ENCODE results near the gene PRELP. TPM values are rescaled to one million over a fixed set of nuclear protein-coding genes. Genes with fewer than 3 reads are reported as not detected.

The PRELP gene
- total RNA-seq, 1 experiment from 2014 or later, result not detected

DNA sequence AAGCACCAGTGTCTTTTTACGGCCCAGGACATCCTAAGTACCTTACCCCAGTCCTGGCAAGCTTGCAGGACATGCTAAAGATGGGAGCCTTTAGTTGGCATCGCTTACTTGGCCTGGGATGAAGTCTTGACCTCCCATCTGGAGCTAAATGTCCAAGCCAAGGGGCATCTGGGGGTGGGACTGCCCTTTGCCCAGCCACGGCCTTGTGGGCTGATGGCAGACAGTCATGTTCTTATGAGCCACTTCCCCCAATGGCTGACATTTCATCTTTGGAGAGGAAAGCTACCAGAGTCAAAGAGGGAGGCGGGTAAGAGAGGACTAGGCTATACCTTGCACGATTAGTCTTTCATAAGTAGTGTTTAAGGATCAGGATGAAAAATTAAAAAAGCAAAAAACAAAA is 50.5 kb downstream of the PRELP start:
- no peak overlapping the region for H2AFZ ChIP-seq (ENCODE audit: low read length)
- H3K9me3 ChIP-seq (ENCODE audit: low read length), result no peaks in the 10 kb centered on the region
- no peak overlapping the region for H3K27ac ChIP-seq (ENCODE audit: low read length)
- no peaks in the 10 kb centered on the region for H3K4me1 ChIP-seq (ENCODE audit: low read length)
- H3K79me2 ChIP-seq (ENCODE audit: low read length), result no peaks in the 10 kb centered on the region
- no peak overlapping the region for H3K4me3 ChIP-seq (ENCODE audit: low read length)
- no peaks in the 10 kb centered on the region for H3K27me3 ChIP-seq (ENCODE audit: low read length)
- H3K4me2 ChIP-seq (ENCODE audit: low read depth, low read length, poor library complexity, severe bottlenecking), result no peak overlapping the region
- DNase-seq, result no peak
- no peaks in the 10 kb centered on the region for H3K36me3 ChIP-seq (ENCODE audit: insufficient read depth, low read length)
- no peaks in the 10 kb centered on the region for H3K9me2 ChIP-seq (replicated peaks; ENCODE audit: insufficient read depth, low read length)
- no peaks in the 10 kb centered on the region for H4K20me1 ChIP-seq (ENCODE audit: insufficient read depth, low read depth, low read length)
- H3K9ac ChIP-seq (ENCODE audit: low read length), result no peak overlapping the region

DNA sequence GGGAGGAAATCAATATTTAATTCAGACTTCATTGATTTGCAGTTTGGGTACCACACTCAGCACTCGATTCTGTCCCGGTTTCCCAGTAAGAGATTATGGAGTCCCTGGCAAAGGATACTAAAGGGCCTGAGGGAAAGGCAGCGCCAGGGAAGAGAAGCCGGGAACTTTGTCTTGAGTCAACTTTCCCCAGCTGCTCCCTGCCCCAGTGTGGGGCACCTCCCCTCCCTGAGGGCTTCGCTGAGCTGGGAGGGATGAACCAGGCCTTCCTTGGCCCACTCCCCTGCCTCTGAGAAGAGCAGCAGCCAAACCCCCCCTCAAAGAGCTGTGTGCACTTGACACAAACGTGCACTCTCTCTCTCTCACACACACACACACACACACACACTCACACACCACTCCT is 51.0 kb downstream of the PRELP start:
- DNase-seq, result no peak
- H3K4me3 ChIP-seq (ENCODE audit: low read length), result no peak overlapping the region
- H3K27ac ChIP-seq (ENCODE audit: low read length), result no peak overlapping the region
- H2AFZ ChIP-seq (ENCODE audit: low read length), result no peak overlapping the region
- no peaks in the 10 kb centered on the region for H3K4me1 ChIP-seq (ENCODE audit: low read length)
- H3K36me3 ChIP-seq (ENCODE audit: insufficient read depth, low read length), result no peaks in the 10 kb centered on the region
- H4K20me1 ChIP-seq (ENCODE audit: insufficient read depth, low read depth, low read length), result no peaks in the 10 kb centered on the region
- H3K9me3 ChIP-seq (ENCODE audit: low read length), result no peaks in the 10 kb centered on the region
- no peaks in the 10 kb centered on the region for H3K9me2 ChIP-seq (replicated peaks; ENCODE audit: insufficient read depth, low read length)
- H3K9ac ChIP-seq (ENCODE audit: low read length), result no peak overlapping the region
- no peaks in the 10 kb centered on the region for H3K27me3 ChIP-seq (ENCODE audit: low read length)
- H3K79me2 ChIP-seq (ENCODE audit: low read length), result no peaks in the 10 kb centered on the region
- H3K4me2 ChIP-seq (ENCODE audit: low read depth, low read length, poor library complexity, severe bottlenecking), result no peak overlapping the region

DNA sequence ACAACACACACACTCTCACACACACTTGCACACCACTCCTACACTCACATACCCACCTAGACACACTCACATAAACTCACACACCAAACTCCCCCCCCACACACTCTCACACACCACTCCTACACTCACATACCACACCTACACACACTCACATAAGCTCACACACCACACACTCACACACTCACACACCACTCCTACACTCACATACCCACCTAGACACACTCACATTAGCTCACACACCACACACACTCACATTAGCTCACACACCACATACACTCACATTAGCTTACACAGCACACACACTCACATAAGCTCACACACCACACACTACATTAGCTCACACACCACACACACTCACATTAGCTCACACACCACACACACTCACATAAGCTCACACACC is 51.4 kb downstream of the PRELP start:
- Histone ChIP-seq H3K36me3 (ENCODE audit: insufficient read depth, low read length) (no peaks in the 10 kb centered on the region), H3K4me3 (ENCODE audit: low read length) (no peak overlapping the region), H3K9me3 (ENCODE audit: low read length) (no peaks in the 10 kb centered on the region), H4K20me1 (ENCODE audit: insufficient read depth, low read depth, low read length) (no peaks in the 10 kb centered on the region), H2AFZ (ENCODE audit: low read length) (no peak overlapping the region), H3K4me1 (ENCODE audit: low read length) (no peaks in the 10 kb centered on the region), H3K4me2 (ENCODE audit: low read depth, low read length, poor library complexity, severe bottlenecking) (no peak overlapping the region), H3K9ac (ENCODE audit: low read length) (no peak overlapping the region), H3K79me2 (ENCODE audit: low read length) (no peaks in the 10 kb centered on the region), H3K9me2 (replicated peaks; ENCODE audit: insufficient read depth, low read length) (no peaks in the 10 kb centered on the region), H3K27ac (ENCODE audit: low read length) (no peak overlapping the region), H3K27me3 (ENCODE audit: low read length) (no peaks in the 10 kb centered on the region)
- DNase-seq, result no peak

DNA sequence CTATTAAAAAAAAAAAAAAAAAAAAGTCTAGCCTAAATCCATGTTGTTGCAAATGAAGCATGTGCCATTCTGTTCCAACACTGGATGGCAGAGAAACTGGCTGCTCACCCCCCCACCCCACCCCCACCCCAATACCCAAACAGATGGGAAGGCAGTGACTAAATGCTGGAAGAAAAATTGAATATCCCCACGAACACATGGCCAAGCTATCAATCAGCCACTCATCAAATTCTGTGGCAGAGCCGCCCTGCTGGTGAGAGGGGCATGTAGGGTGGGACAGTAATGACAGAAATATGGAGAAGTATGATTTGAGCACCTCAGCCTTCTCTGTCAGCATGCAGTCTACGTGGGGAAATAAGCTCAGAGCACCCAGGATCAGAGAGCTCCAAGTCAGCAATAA is 52.5 kb downstream of the PRELP start:
- Histone ChIP-seq H3K79me2 (ENCODE audit: low read length) (no peaks in the 10 kb centered on the region), H3K9me3 (ENCODE audit: low read length) (no peaks in the 10 kb centered on the region), H3K4me2 (ENCODE audit: low read depth, low read length, poor library complexity, severe bottlenecking) (no peak overlapping the region), H3K4me3 (ENCODE audit: low read length) (no peak overlapping the region), H3K4me1 (ENCODE audit: low read length) (no peaks in the 10 kb centered on the region), H3K27me3 (ENCODE audit: low read length) (no peaks in the 10 kb centered on the region), H4K20me1 (ENCODE audit: insufficient read depth, low read depth, low read length) (no peaks in the 10 kb centered on the region), H3K36me3 (ENCODE audit: insufficient read depth, low read length) (no peaks in the 10 kb centered on the region), H3K27ac (ENCODE audit: low read length) (no peak overlapping the region), H3K9ac (ENCODE audit: low read length) (no peak overlapping the region), H3K9me2 (replicated peaks; ENCODE audit: insufficient read depth, low read length) (no peaks in the 10 kb centered on the region), H2AFZ (ENCODE audit: low read length) (no peak overlapping the region)
- no peak for DNase-seq

DNA sequence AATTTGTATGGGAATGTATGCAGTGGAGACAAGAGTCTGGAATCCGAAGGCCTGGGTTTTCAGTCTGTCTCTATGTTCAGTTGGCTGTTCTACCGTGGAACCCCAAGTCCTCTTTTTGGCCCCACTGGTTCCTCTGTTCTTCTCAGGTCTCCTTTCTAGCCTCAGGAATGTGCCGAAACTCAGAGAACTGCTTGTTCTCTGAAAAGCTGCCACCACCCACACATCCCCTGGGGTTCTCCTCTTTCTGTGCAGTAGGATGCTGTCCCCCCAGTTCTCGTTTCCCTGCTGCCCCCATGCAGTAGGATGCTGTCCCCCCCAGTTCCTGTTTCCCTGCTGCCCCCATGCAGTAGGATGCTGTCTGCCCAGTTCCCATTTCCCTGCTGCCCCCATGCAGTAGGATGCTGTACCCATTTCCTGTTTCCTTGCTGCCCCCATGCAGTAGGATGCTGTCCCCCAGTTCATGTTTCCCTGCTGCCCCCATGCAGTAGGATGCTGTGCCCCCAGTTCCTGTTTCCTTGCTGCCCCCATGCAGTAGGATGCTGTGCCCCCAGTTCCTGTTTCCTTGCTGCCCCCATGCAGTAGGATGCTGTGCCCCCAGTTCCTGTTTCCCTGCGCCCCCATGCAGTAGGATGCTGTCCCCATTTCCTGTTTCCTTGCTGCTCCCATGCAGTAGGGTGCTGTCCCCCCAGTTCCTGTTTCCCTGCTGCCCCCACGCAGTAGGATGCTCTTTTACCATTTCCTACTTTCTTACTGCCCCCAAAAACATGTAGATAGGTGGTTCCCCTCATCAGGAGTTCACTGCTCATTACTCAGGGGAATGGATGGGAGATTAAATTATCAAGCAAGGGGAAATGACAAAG is 53.6 kb downstream of the PRELP start:
- Histone ChIP-seq H3K27me3 (ENCODE audit: low read length) (0 out of 2 replicates have a peak, but pooled peaks cover under 1% of the 10 kb centered on the region), H3K4me1 (ENCODE audit: low read length) (no peaks in the 10 kb centered on the region), H3K4me3 (ENCODE audit: low read length) (no peak overlapping the region), H3K9me3 (ENCODE audit: low read length) (no peaks in the 10 kb centered on the region), H3K9ac (ENCODE audit: low read length) (no peak overlapping the region), H2AFZ (ENCODE audit: low read length) (no peak overlapping the region), H3K9me2 (replicated peaks; ENCODE audit: insufficient read depth, low read length) (no peaks in the 10 kb centered on the region), H3K4me2 (ENCODE audit: low read depth, low read length, poor library complexity, severe bottlenecking) (no peak overlapping the region), H4K20me1 (ENCODE audit: insufficient read depth, low read depth, low read length) (no peaks in the 10 kb centered on the region), H3K79me2 (ENCODE audit: low read length) (no peaks in the 10 kb centered on the region), H3K36me3 (ENCODE audit: insufficient read depth, low read length) (no peaks in the 10 kb centered on the region), H3K27ac (ENCODE audit: low read length) (no peak overlapping the region)
- no peak for DNase-seq

DNA sequence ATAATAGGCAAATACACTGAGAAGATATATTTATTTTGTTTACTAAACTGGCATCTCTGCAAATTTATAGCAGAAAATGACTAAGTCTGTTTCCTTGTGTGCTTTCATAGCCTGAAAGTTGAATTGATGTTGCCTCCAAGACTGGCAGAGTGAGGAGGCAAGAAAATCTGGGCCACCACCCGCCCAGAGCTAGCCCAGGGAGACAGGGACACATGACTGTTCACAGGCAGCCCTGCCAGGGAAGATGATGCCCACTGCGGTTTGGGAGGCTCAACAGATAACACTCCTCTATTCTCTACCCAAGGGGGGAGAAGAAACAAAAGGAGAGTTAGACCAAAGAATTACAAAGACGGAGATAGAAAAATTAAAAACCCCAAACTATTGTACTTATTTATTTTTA is 55.5 kb downstream of the PRELP start:
- Histone ChIP-seq H3K79me2 (ENCODE audit: low read length) (no peaks in the 10 kb centered on the region), H4K20me1 (ENCODE audit: insufficient read depth, low read depth, low read length) (no peaks in the 10 kb centered on the region), H3K4me1 (ENCODE audit: low read length) (no peaks in the 10 kb centered on the region), H2AFZ (ENCODE audit: low read length) (no peak overlapping the region), H3K27me3 (ENCODE audit: low read length) (0 out of 2 replicates have a peak, but pooled peaks cover 3% of the 10 kb centered on the region), H3K4me3 (ENCODE audit: low read length) (no peak overlapping the region), H3K36me3 (ENCODE audit: insufficient read depth, low read length) (no peaks in the 10 kb centered on the region), H3K9me2 (replicated peaks; ENCODE audit: insufficient read depth, low read length) (no peaks in the 10 kb centered on the region), H3K9ac (ENCODE audit: low read length) (no peak overlapping the region), H3K4me2 (ENCODE audit: low read depth, low read length, poor library complexity, severe bottlenecking) (no peak overlapping the region), H3K9me3 (ENCODE audit: low read length) (no peaks in the 10 kb centered on the region), H3K27ac (ENCODE audit: low read length) (no peak overlapping the region)
- no peak for DNase-seq

DNA sequence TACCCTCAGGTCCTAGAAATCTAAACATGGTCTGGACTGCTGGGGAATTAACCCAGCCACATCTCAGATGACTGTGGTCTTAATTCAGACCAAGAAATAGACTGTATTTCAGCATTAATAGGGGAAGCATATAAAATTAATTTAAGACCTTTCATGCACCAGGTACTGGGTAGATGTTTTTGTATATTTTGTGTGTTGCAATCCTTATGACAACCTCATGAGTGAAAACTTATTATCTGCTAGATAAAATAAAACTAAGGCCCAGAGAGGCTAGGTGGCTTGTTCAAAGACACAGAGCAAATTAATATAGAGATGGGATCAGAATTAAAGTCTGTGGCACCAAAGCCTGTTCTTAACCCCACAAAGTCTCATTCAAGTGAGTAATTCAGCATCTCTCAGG is 58.4 kb downstream of the PRELP start:
- H3K4me2 ChIP-seq (ENCODE audit: low read depth, low read length, poor library complexity, severe bottlenecking), result no peak overlapping the region
- H4K20me1 ChIP-seq (ENCODE audit: insufficient read depth, low read depth, low read length), result no peaks in the 10 kb centered on the region
- H3K36me3 ChIP-seq (ENCODE audit: insufficient read depth, low read length), result no peaks in the 10 kb centered on the region
- H3K27me3 ChIP-seq (ENCODE audit: low read length), result 0 out of 2 replicates have a peak, but pooled peaks cover 3% of the 10 kb centered on the region
- H3K27ac ChIP-seq (ENCODE audit: low read length), result no peak overlapping the region
- H3K4me1 ChIP-seq (ENCODE audit: low read length), result no peaks in the 10 kb centered on the region
- no peaks in the 10 kb centered on the region for H3K9me3 ChIP-seq (ENCODE audit: low read length)
- no peak overlapping the region for H2AFZ ChIP-seq (ENCODE audit: low read length)
- H3K9me2 ChIP-seq (replicated peaks; ENCODE audit: insufficient read depth, low read length), result no peaks in the 10 kb centered on the region
- no peak for DNase-seq
- no peak overlapping the region for H3K9ac ChIP-seq (ENCODE audit: low read length)
- no peaks in the 10 kb centered on the region for H3K79me2 ChIP-seq (ENCODE audit: low read length)
- no peak overlapping the region for H3K4me3 ChIP-seq (ENCODE audit: low read length)

DNA sequence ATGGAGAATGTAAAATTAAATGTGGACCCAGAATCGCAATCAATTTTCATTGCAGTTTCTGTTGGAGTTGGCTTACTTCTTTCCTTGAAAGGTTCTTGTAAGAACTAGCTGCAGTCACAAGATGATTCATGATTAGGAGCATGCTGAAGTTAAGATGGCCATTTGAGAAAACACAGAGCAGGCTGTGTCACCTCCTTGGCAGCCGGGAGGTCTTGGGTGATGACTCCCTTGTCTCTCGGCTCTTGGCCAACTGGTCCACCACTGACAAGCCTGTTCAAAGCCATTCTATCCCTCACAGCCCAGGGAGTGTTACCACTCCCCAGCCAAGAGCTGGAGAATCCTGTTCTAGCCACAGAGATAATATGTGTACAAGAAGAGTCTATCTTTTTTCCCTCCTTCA is 58.9 kb downstream of the PRELP start:
- no peaks in the 10 kb centered on the region for H3K4me1 ChIP-seq (ENCODE audit: low read length)
- H3K9me2 ChIP-seq (replicated peaks; ENCODE audit: insufficient read depth, low read length), result no peaks in the 10 kb centered on the region
- no peak overlapping the region for H3K9ac ChIP-seq (ENCODE audit: low read length)
- no peaks in the 10 kb centered on the region for H3K79me2 ChIP-seq (ENCODE audit: low read length)
- no peak overlapping the region for H3K4me2 ChIP-seq (ENCODE audit: low read depth, low read length, poor library complexity, severe bottlenecking)
- H3K27me3 ChIP-seq (ENCODE audit: low read length), result 0 out of 2 replicates have a peak, but pooled peaks cover 3% of the 10 kb centered on the region
- no peak overlapping the region for H3K4me3 ChIP-seq (ENCODE audit: low read length)
- no peak overlapping the region for H2AFZ ChIP-seq (ENCODE audit: low read length)
- no peaks in the 10 kb centered on the region for H3K9me3 ChIP-seq (ENCODE audit: low read length)
- H3K36me3 ChIP-seq (ENCODE audit: insufficient read depth, low read length), result no peaks in the 10 kb centered on the region
- no peaks in the 10 kb centered on the region for H4K20me1 ChIP-seq (ENCODE audit: insufficient read depth, low read depth, low read length)
- DNase-seq, result no peak
- no peak overlapping the region for H3K27ac ChIP-seq (ENCODE audit: low read length)

Measured in Karpas-422 (cell line).